GM10847 (cell line): Measurements from ENCODE around the gene GUCA2A.

Source experiments
- POLR2A ChIP-seq: IDR thresholded peaks from 2 replicates; pipeline ENCODE4 v1.6.1; 2011; ENCODE audit not compliant: insufficient read length; ENCODE audit errors: extremely low read depth

The GUCA2A gene

GRCh38 chr1:42146626-42147320 is 17.8 kb downstream of the GUCA2A start:
- no peak for TF ChIP-seq POLR2A

- no peak for TF ChIP-seq POLR2A
Measured at GRCh38 chr1:42145764-42146625, 18.6 kb downstream of the GUCA2A start.

GRCh38 chr1:42145389-42145716 is 19.2 kb downstream of the GUCA2A start:
- no peak for TF ChIP-seq POLR2A

GRCh38 chr1:42144711-42145388 is 19.7 kb downstream of the GUCA2A start:
- no peak for TF ChIP-seq POLR2A

- no peak for TF ChIP-seq POLR2A
Measured at GRCh38 chr1:42143896-42144710, 20.4 kb downstream of the GUCA2A start.

GRCh38 chr1:42142894-42143675 is 21.5 kb downstream of the GUCA2A start:
- TF ChIP-seq POLR2A, result no peak

- TF ChIP-seq POLR2A, result no peak
Measured at GRCh38 chr1:42141978-42142377, 22.6 kb downstream of the GUCA2A start.

GRCh38 chr1:42140191-42140590 is 24.4 kb downstream of the GUCA2A start:
- no peak for TF ChIP-seq POLR2A

- TF ChIP-seq POLR2A, result no peak
Measured at GRCh38 chr1:42139444-42139843, 25.1 kb downstream of the GUCA2A start.

- TF ChIP-seq POLR2A, result no peak
Measured at GRCh38 chr1:42138586-42138985, 26.0 kb downstream of the GUCA2A start.

- no peak for TF ChIP-seq POLR2A
Measured at GRCh38 chr1:42137766-42138165, 26.8 kb downstream of the GUCA2A start.

GRCh38 chr1:42136466-42136865 is 28.1 kb downstream of the GUCA2A start:
- TF ChIP-seq POLR2A, result no peak

GRCh38 chr1:42135426-42135825 is 29.1 kb downstream of the GUCA2A start:
- TF ChIP-seq POLR2A, result no peak

GRCh38 chr1:42133809-42134526 is 30.6 kb downstream of the GUCA2A start:
- no peak for TF ChIP-seq POLR2A
